Gastroesophageal sphincter (tissue), 2 donors: Measurements from ENCODE around the gene AFF2.

Experiments used
- POLR2A ChIP-seq, 2 donors: fragments of 450-650 bp; IDR thresholded peaks; one replicate each; pipeline ENCODE4 v1.6.1; 2017; ENCODE audit warnings: antibody characterized with exemption in 2 of 2, mild to moderate bottlenecking in 2 of 2, moderate library complexity in 1 of 2
- POLR2AphosphoS5 ChIP-seq: sonication (generic); formaldehyde crosslinking; IDR thresholded peaks from one replicate; pipeline ENCODE4 v1.6.1; 2017; ENCODE audit warnings: antibody characterized with exemption

GRCh38 chrX:149002320-149002719, 501.9 kb downstream of the AFF2 start:
- TF ChIP-seq POLR2A (IDR thresholded peaks at IDR 0.05), result no peak
- TF ChIP-seq POLR2AphosphoS5, result no peak
